A673 (cell line): ENCODE data around the gene CCDC134. TPM values are rescaled to one million over a fixed set of nuclear protein-coding genes. Genes with fewer than 3 reads are reported as not detected.
A peak's percentile ranks its signal among the peaks of the same experiment; 100 is the strongest.

Experiments
- BruUV-seq: library from RNA; stranded (reverse); fragments of 400-500 nt; replicated peaks from 2 replicates; lab custom pipeline; 2021; lab: Mats Ljungman, UMichigan
- CTCF ChIA-PET: fragments of 300-600 bp; sonication (Branson Sonifier 250); formaldehyde crosslinking; loops from one replicate; lab custom pipeline; 2022; ENCODE audit warnings: antibody characterized with exemption; lab: Charles Lee
- POLR2A ChIA-PET: fragments of 300-600 bp; sonication (Branson Sonifier 250); formaldehyde crosslinking; loops from one replicate; lab custom pipeline; 2022; ENCODE audit warnings: antibody characterized with exemption; ENCODE audit not compliant: low non-redundant PET; lab: Charles Lee
- DNase-seq: peaks from one replicate; pipeline ENCODE4 v3.0.0-alpha.2; 2015; ENCODE audit warnings: low spot score
- H3K27ac ChIP-seq: fragments of 200-600 bp; sonication (generic); 2 replicates; pipeline ENCODE4 v1.5.1; 2016; ENCODE audit warnings: mixed run types, low read depth, mild to moderate bottlenecking, mixed read lengths, antibody characterized with exemption, low read length; ENCODE audit not compliant: poor library complexity, severe bottlenecking
- H3K27me3 ChIP-seq: fragments of 200-600 bp; sonication (generic); replicated peaks from 2 replicates; pipeline ENCODE4 v1.6.1; 2017; ENCODE audit warnings: mixed run types, low read depth, mild to moderate bottlenecking, mixed read lengths, antibody characterized with exemption, low read length; ENCODE audit not compliant: insufficient read depth, poor library complexity
- H3K36me3 ChIP-seq: fragments of 200-600 bp; sonication (generic); 2 replicates; pipeline ENCODE4 v1.6.1; 2016; ENCODE audit warnings: mixed run types, mild to moderate bottlenecking, mixed read lengths, antibody characterized with exemption, low read length; ENCODE audit not compliant: insufficient read depth, poor library complexity, severe bottlenecking
- H3K4me1 ChIP-seq: fragments of 200-600 bp; sonication (generic); 2 replicates; pipeline ENCODE4 v1.6.1; 2017; ENCODE audit warnings: mixed run types, mild to moderate bottlenecking, mixed read lengths, antibody characterized with exemption, low read length; ENCODE audit not compliant: insufficient read depth, poor library complexity, severe bottlenecking
- H3K4me3 ChIP-seq: fragments of 200-600 bp; sonication (generic); 2 replicates; pipeline ENCODE4 v1.5.1; 2016; ENCODE audit warnings: low read depth, mixed run types, mild to moderate bottlenecking, mixed read lengths, low read length; ENCODE audit not compliant: poor library complexity, severe bottlenecking
- H3K9me3 ChIP-seq: fragments of 200-600 bp; sonication (generic); 2 replicates; pipeline ENCODE4 v1.6.1; 2016; ENCODE audit warnings: mixed run types, low read depth, mild to moderate bottlenecking, mixed read lengths, antibody characterized with exemption, low read length; ENCODE audit not compliant: poor library complexity, severe bottlenecking
- CTCF ChIP-seq: fragments of 300-800, 200-600 bp; sonication (generic); conservative IDR thresholded peaks from 2 replicates; pipeline ENCODE4 v1.5.1; 2017; ENCODE audit warnings: low read depth, mild to moderate bottlenecking, antibody characterized with exemption, low read length, moderate library complexity, mixed read lengths
- EZH2 ChIP-seq: fragments of 200-600 bp; sonication (generic); IDR thresholded peaks from 2 replicates; pipeline ENCODE4 v1.6.1; 2017; ENCODE audit warnings: borderline replicate concordance, low read depth, mild to moderate bottlenecking, mixed read lengths, antibody characterized with exemption, low read length; ENCODE audit not compliant: poor library complexity, severe bottlenecking
- intact Hi-C: fragments of 100-400 bp; cut with micrococcal nuclease; formaldehyde crosslinking; loops from one replicate; pipeline ENCODE4 v1.10.0; 2022; ENCODE audit not compliant: unreplicated experiment
- total RNA-seq: library from RNA; stranded (reverse); gene quantifications from 2 replicates; pipeline ENCODE4 v1.2.3, GENCODE V29; 2021

The CCDC134 gene
- total RNA-seq, 1 experiment from 2014 or later: 27.4 TPM

DNA sequence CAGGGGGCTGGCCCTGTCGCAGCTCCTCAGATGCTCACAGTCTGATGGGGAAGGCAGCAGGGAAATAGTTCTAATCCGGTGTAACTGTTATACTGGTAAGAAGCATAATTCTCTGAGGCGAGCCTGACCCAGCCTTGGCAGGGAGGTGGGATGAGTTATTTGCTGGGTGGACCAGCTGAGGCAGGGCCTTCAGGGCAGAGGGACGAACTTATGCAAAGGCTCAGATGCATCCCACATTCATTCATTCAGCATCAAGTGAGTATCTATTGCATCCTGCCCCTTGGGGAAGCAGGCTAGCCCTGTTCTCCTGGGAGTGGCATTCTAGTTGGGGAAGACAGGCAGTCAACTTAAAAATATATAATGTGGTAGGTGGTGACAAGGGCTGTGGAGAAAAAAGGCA, 18.8 kb downstream of the CCDC134 start:
- Histone ChIP-seq H3K9me3 (no peaks in the 10 kb centered on the region), H3K36me3 (peaks cover 11% of the 10 kb centered on the region), H3K4me1 (peaks cover 14% of the 10 kb centered on the region), H3K27me3 (no peaks in the 10 kb centered on the region), H3K27ac (no peak overlapping the region), H3K4me3 (no peak overlapping the region)
- ChIA-PET POLR2A (no interaction called here), CTCF (no interaction called here)
- no peak for TF ChIP-seq CTCF
- TF ChIP-seq EZH2: no peak
- no TSS peak for BruUV-seq
- DNase-seq: no peak
- intact Hi-C loops: no loop called here

DNA sequence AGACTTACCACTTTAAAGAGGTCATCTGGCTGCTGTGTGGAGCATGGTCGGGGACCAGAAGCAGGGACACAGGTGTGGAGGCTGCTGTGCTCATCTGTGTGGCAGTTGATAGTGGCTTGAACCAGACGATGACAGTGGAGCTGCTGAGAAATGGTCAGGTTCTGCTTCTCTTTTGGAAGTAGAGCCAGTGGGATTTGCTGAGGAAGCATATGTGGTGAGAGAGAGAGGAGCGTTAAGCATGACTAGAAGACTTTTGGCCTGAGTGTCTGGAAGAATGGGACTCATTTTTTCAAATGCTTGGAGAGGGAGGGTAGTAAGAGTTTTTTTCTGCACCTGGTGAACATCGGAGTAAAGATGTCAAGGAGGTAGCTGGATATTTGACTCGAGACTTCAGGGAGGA, 20.0 kb downstream of the CCDC134 start:
- no peak for TF ChIP-seq CTCF
- TF ChIP-seq EZH2: no peak
- Histone ChIP-seq H3K9me3 (no peaks in the 10 kb centered on the region), H3K4me1 (peaks cover 14% of the 10 kb centered on the region), H3K27ac (peak overlapping the region; percentile 22), H3K36me3 (peaks cover 11% of the 10 kb centered on the region), H3K27me3 (no peaks in the 10 kb centered on the region), H3K4me3 (no peak overlapping the region)
- CTCF ChIA-PET: no interaction called here
- no peak for DNase-seq
- intact Hi-C loops: loop anchor here (5.0 kb wide), 1 partner anchor 292 kb away; no protein-coding TSS in a partner anchor
- BruUV-seq: no TSS peak
- POLR2A ChIA-PET: no interaction called here

DNA sequence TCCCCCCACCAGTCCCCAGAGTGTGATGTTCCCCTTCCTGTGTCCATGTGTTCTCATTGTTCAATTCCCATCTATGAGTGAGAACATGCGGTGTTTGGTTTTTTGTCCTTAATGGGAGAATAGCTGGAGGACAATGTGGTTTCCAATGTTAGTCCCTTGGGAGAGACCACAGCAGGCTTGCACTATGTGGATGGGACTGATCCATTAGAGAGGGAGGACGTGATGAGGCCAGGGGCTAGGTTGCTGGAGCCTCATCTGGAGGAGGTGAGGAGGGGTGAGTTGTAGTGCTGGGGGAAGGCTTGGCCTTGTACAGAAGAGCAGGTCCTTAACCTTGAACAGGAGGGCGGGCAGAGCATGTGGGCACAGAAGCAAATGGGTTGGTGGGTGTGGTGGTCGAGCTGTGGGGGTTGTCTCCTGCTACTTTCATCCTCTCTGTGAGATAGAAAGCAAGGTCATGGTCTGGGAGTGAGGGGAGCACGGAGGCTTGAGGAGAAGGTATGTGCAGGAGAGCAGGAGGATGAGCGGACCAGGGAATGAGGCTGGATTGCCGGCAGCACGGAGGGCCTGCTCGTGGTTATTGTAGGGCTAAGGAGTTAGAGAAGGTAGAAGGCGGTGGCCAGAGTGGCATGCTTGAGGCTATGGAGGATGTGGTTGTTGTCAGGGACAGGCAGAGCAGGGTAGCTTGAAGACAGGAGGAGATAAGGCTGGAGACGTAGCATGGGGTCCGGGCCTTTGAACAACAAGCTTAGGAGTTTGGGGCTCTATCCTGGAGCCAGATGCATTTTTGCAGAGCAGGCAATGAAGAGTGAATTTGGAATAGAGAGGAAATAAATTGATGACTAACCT, 21.2 kb downstream of the CCDC134 start:
- Histone ChIP-seq H3K4me3 (no peak overlapping the region), H3K4me1 (peaks cover 14% of the 10 kb centered on the region), H3K36me3 (peaks cover 10% of the 10 kb centered on the region), H3K27me3 (no peaks in the 10 kb centered on the region), H3K9me3 (no peaks in the 10 kb centered on the region), H3K27ac (peak overlapping the region; percentile 74)
- intact Hi-C loops: loop anchor here (1.0 to 5.0 kb wide), 2 partner anchors 120 to 291 kb away; no protein-coding TSS in a partner anchor
- ChIA-PET POLR2A (no interaction called here), CTCF (interaction anchor here (0.7 to 1.8 kb wide), 3 partner anchors 119 to 291 kb away, joined by 3 to 6 read pairs (median 3); no protein-coding TSS in a partner anchor)
- no peak for TF ChIP-seq EZH2
- BruUV-seq: no TSS peak
- DNase-seq: peak; percentile 76
